Nephron progenitor cell (in vitro differentiated cells): Measurements from ENCODE around the gene CD81.

Source experiments
- DNase-seq: peaks from one replicate; pipeline ENCODE4 v3.0.0; 2021
- H3K27ac Mint-ChIP-seq: 2 replicates; pipeline ENCODE4 v1.8.0; 2021; ENCODE audit warnings: mild to moderate bottlenecking, moderate library complexity, mixed read lengths
- H3K27me3 Mint-ChIP-seq: 2 replicates; pipeline ENCODE4 v1.8.0; 2021; ENCODE audit warnings: mild to moderate bottlenecking, low read depth, mixed read lengths; ENCODE audit not compliant: poor library complexity
- H3K36me3 Mint-ChIP-seq: 2 replicates; pipeline ENCODE4 v1.8.0; 2021; ENCODE audit warnings: low read depth, mixed read lengths
- H3K4me1 Mint-ChIP-seq: 2 replicates; pipeline ENCODE4 v1.8.0; 2021; ENCODE audit warnings: mixed read lengths
- H3K4me3 Mint-ChIP-seq: 2 replicates; pipeline ENCODE4 v1.8.0; 2021; ENCODE audit warnings: mild to moderate bottlenecking, moderate library complexity, mixed read lengths
- H3K9me3 Mint-ChIP-seq: 2 replicates; pipeline ENCODE4 v1.8.0; 2021; ENCODE audit warnings: mild to moderate bottlenecking, moderate library complexity, mixed read lengths
- TF ChIP-seq, protein P1 (sequence below): fragments of 200-600 bp; sonication (generic); IDR thresholded peaks from 2 replicates; pipeline ENCODE4 v1.5.0; 2021; ENCODE audit warnings: antibody characterized with exemption

CD81 gene

DNA sequence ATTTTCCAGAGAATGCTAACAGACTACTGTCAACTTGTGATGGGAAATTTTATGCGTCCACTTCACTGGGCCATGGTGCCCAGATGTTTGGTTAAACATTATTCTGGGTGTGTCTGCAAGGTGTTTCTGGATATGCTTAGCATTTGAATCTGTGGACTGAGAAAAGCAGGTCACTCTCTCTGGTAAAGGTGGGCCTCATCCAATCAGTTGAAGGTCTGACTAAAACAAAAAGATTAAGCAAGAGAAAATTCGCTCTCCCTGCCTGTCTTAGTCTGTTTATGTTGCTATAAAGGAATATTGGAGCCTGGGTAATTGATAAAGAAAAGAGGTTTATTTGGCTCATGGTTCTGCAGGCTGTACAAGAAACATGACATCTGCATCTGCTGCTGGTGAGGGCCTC is 32.1 kb upstream of the CD81 start:
- H3K36me3 Mint-ChIP-seq = no peaks in the 10 kb centered on the region

DNA sequence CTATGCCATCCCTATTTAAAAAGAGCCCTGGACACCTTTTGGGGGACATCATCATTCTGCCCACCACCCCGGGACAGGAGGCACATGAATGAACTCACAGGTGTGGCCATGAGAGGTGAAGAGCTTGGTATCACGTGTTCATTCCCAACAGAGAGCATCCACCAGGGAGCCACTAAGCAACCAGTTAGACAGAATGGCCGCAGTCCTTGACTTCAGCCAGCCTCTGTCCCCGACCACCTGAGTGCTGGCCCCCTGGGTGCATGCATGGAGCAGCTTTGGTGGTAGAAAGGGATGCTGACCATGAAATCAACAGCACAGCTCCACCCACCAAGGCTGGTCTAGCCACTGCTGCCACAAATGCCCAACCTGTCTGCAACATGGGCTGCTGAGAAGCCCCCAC is 31.1 kb upstream of the CD81 start:
- no peak for DNase-seq
- no peak overlapping the region for H3K27ac Mint-ChIP-seq
- no peak overlapping the region for H3K4me3 Mint-ChIP-seq
- TF ChIP-seq, protein P1, sequence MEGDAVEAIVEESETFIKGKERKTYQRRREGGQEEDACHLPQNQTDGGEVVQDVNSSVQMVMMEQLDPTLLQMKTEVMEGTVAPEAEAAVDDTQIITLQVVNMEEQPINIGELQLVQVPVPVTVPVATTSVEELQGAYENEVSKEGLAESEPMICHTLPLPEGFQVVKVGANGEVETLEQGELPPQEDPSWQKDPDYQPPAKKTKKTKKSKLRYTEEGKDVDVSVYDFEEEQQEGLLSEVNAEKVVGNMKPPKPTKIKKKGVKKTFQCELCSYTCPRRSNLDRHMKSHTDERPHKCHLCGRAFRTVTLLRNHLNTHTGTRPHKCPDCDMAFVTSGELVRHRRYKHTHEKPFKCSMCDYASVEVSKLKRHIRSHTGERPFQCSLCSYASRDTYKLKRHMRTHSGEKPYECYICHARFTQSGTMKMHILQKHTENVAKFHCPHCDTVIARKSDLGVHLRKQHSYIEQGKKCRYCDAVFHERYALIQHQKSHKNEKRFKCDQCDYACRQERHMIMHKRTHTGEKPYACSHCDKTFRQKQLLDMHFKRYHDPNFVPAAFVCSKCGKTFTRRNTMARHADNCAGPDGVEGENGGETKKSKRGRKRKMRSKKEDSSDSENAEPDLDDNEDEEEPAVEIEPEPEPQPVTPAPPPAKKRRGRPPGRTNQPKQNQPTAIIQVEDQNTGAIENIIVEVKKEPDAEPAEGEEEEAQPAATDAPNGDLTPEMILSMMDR = no peak
- H3K27me3 Mint-ChIP-seq = peaks cover 46% of the 10 kb centered on the region
- H3K36me3 Mint-ChIP-seq = no peaks in the 10 kb centered on the region
- H3K9me3 Mint-ChIP-seq = peaks cover 48% of the 10 kb centered on the region
- H3K4me1 Mint-ChIP-seq = no peaks in the 10 kb centered on the region

More for the DNA sequence above, 32.1 kb upstream of the CD81 start:
- Mint-ChIP-seq H3K9me3 (peaks cover 40% of the 10 kb centered on the region), H3K27me3 (peaks cover 43% of the 10 kb centered on the region), H3K27ac (no peak overlapping the region), H3K4me1 (no peaks in the 10 kb centered on the region), H3K4me3 (no peak overlapping the region)
- DNase-seq = no peak
- TF ChIP-seq, protein P1 = no peak

DNA sequence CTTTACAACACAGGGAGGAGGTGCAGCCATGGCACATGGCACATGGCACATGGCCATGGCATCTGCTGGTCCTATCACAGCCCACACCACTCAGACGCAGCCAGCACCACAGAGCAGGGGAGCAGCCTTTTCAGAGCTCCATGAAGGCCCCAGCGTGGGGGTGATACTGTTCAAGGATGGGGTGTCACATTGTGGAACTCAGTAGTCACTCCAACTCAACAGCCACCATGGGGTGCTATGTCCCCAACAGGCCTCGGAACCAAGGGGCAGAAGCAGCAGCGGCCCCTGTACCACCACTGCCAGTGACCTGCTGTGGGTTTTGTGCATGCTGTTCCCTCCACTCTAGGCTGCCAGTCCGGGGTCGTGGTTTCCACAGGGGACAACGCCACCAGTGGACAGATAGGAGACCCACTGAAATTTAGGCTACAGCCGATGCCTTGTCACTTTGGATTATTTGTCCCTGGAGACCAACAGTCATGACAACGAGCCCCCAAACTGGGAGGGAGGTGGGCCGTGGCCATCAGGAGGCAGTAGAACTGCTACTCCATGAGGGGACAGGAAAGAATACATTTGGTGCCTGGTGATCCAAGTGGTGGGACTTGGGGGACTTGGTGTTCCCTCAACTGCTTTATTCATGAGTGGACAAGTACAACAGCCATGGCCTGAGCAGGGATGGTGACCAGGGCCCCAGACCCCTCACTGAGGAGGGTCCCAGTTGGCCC is 30.4 kb upstream of the CD81 start:
- Mint-ChIP-seq H3K27me3 (peaks cover 51% of the 10 kb centered on the region), H3K36me3 (no peaks in the 10 kb centered on the region), H3K9me3 (peaks cover 48% of the 10 kb centered on the region), H3K4me3 (no peak overlapping the region), H3K27ac (no peak overlapping the region), H3K4me1 (no peaks in the 10 kb centered on the region)
- TF ChIP-seq, protein P1 = no peak
- no peak for DNase-seq

DNA sequence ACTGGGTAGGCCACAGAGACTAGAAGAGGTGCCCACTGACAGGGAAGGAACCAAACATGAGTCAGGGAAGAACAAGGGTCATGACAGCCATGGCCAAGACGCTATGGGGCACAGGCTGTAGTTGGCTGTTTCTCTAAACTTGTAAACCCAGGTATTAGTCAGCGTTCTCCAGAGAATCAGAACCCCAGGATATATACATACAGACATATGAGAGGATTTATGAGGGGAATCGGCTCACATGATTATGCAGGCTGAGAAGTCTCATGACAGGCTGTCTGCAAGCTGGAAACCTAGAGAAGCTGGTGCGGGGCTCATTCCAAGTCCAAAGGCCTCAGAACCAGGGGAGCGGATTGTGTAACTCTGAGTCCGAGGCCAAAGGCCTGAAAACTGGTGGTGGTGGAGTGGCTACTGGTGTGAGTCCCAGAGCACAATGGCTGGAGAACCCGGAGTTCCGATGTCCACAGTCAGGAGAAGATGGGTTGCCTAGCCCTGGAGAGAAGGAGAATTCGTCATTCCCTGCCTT is 29.7 kb upstream of the CD81 start:
- peaks cover 48% of the 10 kb centered on the region for H3K9me3 Mint-ChIP-seq
- H3K36me3 Mint-ChIP-seq = no peaks in the 10 kb centered on the region
- H3K27ac Mint-ChIP-seq = no peak overlapping the region
- no peaks in the 10 kb centered on the region for H3K4me1 Mint-ChIP-seq
- peaks cover 56% of the 10 kb centered on the region for H3K27me3 Mint-ChIP-seq
- TF ChIP-seq, protein P1 = no peak
- H3K4me3 Mint-ChIP-seq = no peak overlapping the region
- no peak for DNase-seq

DNA sequence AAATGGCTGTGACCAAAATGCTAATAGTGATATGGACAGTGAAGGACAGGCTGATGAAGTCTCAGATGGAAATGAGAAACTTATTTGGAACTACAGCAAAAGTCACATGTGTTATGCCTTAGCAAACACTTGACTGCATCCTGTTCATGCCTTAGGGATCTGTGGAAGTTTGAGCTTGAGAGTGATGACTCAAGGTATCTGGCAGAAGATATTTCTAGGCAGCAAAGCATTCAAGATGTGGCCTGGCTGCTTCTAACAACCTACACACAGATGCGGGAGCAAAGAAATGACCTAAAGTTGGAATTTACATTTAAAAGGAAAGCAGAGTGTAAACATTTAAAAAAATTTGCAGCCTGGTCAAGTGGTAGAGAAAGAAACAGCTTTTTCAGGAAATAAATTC is 28.1 kb upstream of the CD81 start:
- H3K9me3 Mint-ChIP-seq = peaks cover 52% of the 10 kb centered on the region
- no peaks in the 10 kb centered on the region for H3K4me1 Mint-ChIP-seq
- no peak overlapping the region for H3K27ac Mint-ChIP-seq
- TF ChIP-seq, protein P1 = no peak
- no peaks in the 10 kb centered on the region for H3K36me3 Mint-ChIP-seq
- peaks cover 60% of the 10 kb centered on the region for H3K27me3 Mint-ChIP-seq
- H3K4me3 Mint-ChIP-seq = no peak overlapping the region
- DNase-seq = no peak

DNA sequence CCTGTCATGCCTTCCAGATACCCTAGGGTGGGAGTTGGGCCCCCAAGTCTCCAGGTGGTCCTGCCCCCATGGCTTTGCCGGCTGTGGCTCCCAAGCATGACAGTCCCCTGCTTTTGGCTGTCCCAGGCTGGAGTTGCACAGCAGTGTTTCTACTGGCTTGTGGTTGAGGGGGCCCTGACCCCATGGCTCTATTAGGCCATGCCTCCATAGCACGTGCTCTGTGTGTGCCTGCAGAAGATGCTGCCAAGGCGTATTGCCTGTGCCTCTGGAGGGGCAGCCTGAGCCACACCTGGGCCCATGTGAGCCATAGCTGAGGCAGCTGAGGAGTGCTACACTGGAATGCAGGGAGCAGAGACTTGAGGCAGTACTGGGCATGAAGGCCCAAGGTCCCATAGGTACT is 25.4 kb upstream of the CD81 start:
- H3K36me3 Mint-ChIP-seq = no peaks in the 10 kb centered on the region
- H3K4me1 Mint-ChIP-seq = no peaks in the 10 kb centered on the region
- TF ChIP-seq, protein P1 = no peak
- no peak overlapping the region for H3K4me3 Mint-ChIP-seq
- DNase-seq = no peak
- peaks cover 51% of the 10 kb centered on the region for H3K27me3 Mint-ChIP-seq
- H3K27ac Mint-ChIP-seq = no peak overlapping the region
- H3K9me3 Mint-ChIP-seq = peaks cover 49% of the 10 kb centered on the region
